Neural progenitor cell (in vitro differentiated cells): ENCODE measurements around the gene VAT1L. TPM values are rescaled to one million over a fixed set of nuclear protein-coding genes. Genes with fewer than 3 reads are reported as not detected.

Experiments used
- DNase-seq: peaks from one replicate; pipeline ENCODE4 v3.0.0-alpha.2; 2016; ENCODE audit warnings: low spot score
- H2AFZ ChIP-seq: fragments of 200-600 bp; sonication (generic); replicated peaks from 2 replicates; pipeline ENCODE4 v1.6.1; 2016; ENCODE audit warnings: antibody characterized with exemption
- H3F3A ChIP-seq: fragments of 200-600 bp; sonication (generic); 2 replicates; pipeline ENCODE4 v1.6.1; 2016; ENCODE audit warnings: antibody characterized with exemption, low read depth
- H3K27ac ChIP-seq: fragments of 200-600 bp; sonication (generic); 2 replicates; pipeline ENCODE4 v1.5.1; 2016; ENCODE audit warnings: mild to moderate bottlenecking
- H3K27me3 ChIP-seq: fragments of 200-600 bp; sonication (generic); 2 replicates; pipeline ENCODE4 v1.6.1; 2016; ENCODE audit warnings: mild to moderate bottlenecking, moderate library complexity
- H3K36me3 ChIP-seq: fragments of 200-600 bp; sonication (generic); 2 replicates; pipeline ENCODE4 v1.5.1; 2016
- H3K4me1 ChIP-seq: fragments of 200-600 bp; sonication (generic); 2 replicates; pipeline ENCODE4 v1.6.1; 2016; ENCODE audit warnings: mixed run types
- H3K4me2 ChIP-seq: fragments of 200-600 bp; sonication (generic); 2 replicates; pipeline ENCODE4 v1.6.1; 2016
- H3K4me3 ChIP-seq: fragments of 200-600 bp; sonication (generic); 2 replicates; pipeline ENCODE4 v1.5.1; 2016
- H3K79me2 ChIP-seq: fragments of 200-600 bp; sonication (generic); 2 replicates; pipeline ENCODE4 v1.6.1; 2016; ENCODE audit warnings: low read depth
- H3K9ac ChIP-seq: fragments of 200-600 bp; sonication (generic); 2 replicates; pipeline ENCODE4 v1.6.1; 2016
- H3K9me3 ChIP-seq: fragments of 200-600 bp; sonication (generic); 2 replicates; pipeline ENCODE4 v1.5.1; 2016; ENCODE audit warnings: low read depth
- H4K20me1 ChIP-seq: fragments of 200-600 bp; sonication (generic); 2 replicates; pipeline ENCODE4 v1.6.1; 2016; ENCODE audit warnings: low read depth
- H3K27ac Mint-ChIP-seq: 3 replicates; pipeline ENCODE4 v1.8.0; 2021; ENCODE audit warnings: mixed read lengths
- H3K27me3 Mint-ChIP-seq: 2 replicates; pipeline ENCODE4 v1.8.0; 2022; ENCODE audit warnings: low read depth, mild to moderate bottlenecking, inconsistent platforms, moderate library complexity, mixed read lengths; ENCODE audit not compliant: insufficient read depth
- H3K36me3 Mint-ChIP-seq: 3 replicates; pipeline ENCODE4 v1.8.0; 2021; ENCODE audit warnings: mixed read lengths
- H3K4me1 Mint-ChIP-seq: 3 replicates; pipeline ENCODE4 v1.8.0; 2021; ENCODE audit warnings: mixed read lengths
- H3K4me3 Mint-ChIP-seq: 3 replicates; pipeline ENCODE4 v1.8.0; 2021; ENCODE audit warnings: mild to moderate bottlenecking, moderate library complexity, mixed read lengths
- H3K9me3 Mint-ChIP-seq: 3 replicates; pipeline ENCODE4 v1.8.0; 2020; ENCODE audit warnings: mixed read lengths
- CTCF ChIP-seq: fragments of 200-600 bp; sonication (generic); IDR thresholded peaks from 2 replicates; pipeline ENCODE4 v1.5.1; 2017; ENCODE audit warnings: antibody characterized with exemption, mild to moderate bottlenecking
- EZH2 ChIP-seq: fragments of 200-600 bp; sonication (generic); IDR thresholded peaks from 2 replicates; pipeline ENCODE4 v1.6.1; 2017; ENCODE audit warnings: antibody characterized with exemption, mild to moderate bottlenecking, moderate library complexity
- EZH2phosphoT487 ChIP-seq: fragments of 200-600 bp; sonication (generic); IDR thresholded peaks from 2 replicates; pipeline ENCODE4 v1.6.1; 2017; ENCODE audit warnings: antibody characterized with exemption
- total RNA-seq: library from RNA; depleted of rRNA; stranded (reverse); fragments of >200 nt; gene quantifications from 2 replicates; pipeline ENCODE4 v1.2.3, GENCODE V29; 2015; ENCODE audit warnings: low replicate concordance

VAT1L gene
- total RNA-seq, 1 donor from 2014 or later, result 43.2 TPM

DNA sequence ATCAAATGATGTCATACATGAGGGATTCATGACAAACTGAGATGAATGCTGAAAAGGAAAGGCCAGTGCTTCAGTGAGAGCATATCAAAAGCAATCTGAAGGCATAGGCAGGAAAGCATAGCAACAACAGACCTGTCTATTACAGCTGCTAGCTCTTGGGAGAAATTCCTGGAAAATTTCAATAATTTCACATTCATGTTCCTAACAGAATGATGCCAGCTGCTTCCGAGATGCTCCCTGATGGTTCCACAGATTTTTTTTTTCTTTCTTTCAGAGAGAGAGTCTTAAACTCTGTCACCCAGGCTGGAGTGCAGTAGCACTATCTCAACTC, 183.7 kb downstream of the VAT1L start:
- H3K27ac ChIP-seq, result no peak overlapping the region
- peaks cover 43% of the 10 kb centered on the region for H3K4me1 Mint-ChIP-seq
- no peak for DNase-seq

GRCh38 chr16:77974883-77975282, 186.5 kb downstream of the VAT1L start:
- Histone ChIP-seq H4K20me1 (no peaks in the 10 kb centered on the region), H3K36me3 (no peaks in the 10 kb centered on the region), H3K27ac (no peak overlapping the region), H3K4me3 (no peak overlapping the region), H3K27me3 (no peaks in the 10 kb centered on the region), H3K9ac (no peak overlapping the region), H2AFZ (no peak overlapping the region), H3F3A (peaks cover 4% of the 10 kb centered on the region), H3K9me3 (no peaks in the 10 kb centered on the region), H3K4me2 (no peak overlapping the region), H3K79me2 (no peaks in the 10 kb centered on the region), H3K4me1 (peaks cover 16% of the 10 kb centered on the region)
- Mint-ChIP-seq H3K27me3 (no peaks in the 10 kb centered on the region), H3K4me1 (peaks cover 22% of the 10 kb centered on the region), H3K9me3 (no peaks in the 10 kb centered on the region), H3K4me3 (no peak overlapping the region), H3K27ac (no peak overlapping the region), H3K36me3 (peaks cover 19% of the 10 kb centered on the region)
- DNase-seq, result peak; percentile 63
- TF ChIP-seq EZH2, result no peak
- TF ChIP-seq CTCF, result no peak
- TF ChIP-seq EZH2phosphoT487, result no peak

More for the DNA sequence above, 183.7 kb downstream of the VAT1L start:
- H3K9ac ChIP-seq, result no peak overlapping the region
- no peaks in the 10 kb centered on the region for H3K9me3 ChIP-seq
- no peaks in the 10 kb centered on the region for H3K27me3 ChIP-seq
- Mint-ChIP-seq H3K27ac (peak overlapping the region; percentile 12), H3K4me3 (no peak overlapping the region), H3K27me3 (no peaks in the 10 kb centered on the region), H3K36me3 (peaks cover 5% of the 10 kb centered on the region), H3K9me3 (no peaks in the 10 kb centered on the region)
- H3K4me3 ChIP-seq, result no peak overlapping the region
- peaks cover 2% of the 10 kb centered on the region for H4K20me1 ChIP-seq
- no peak overlapping the region for H2AFZ ChIP-seq
- no peak for TF ChIP-seq CTCF
- no peak for TF ChIP-seq EZH2phosphoT487
- no peak for TF ChIP-seq EZH2
- no peaks in the 10 kb centered on the region for H3K79me2 ChIP-seq
- peaks cover 15% of the 10 kb centered on the region for H3F3A ChIP-seq
- no peak overlapping the region for H3K4me2 ChIP-seq
- H3K4me1 ChIP-seq, result peaks cover 19% of the 10 kb centered on the region
- no peaks in the 10 kb centered on the region for H3K36me3 ChIP-seq

DNA sequence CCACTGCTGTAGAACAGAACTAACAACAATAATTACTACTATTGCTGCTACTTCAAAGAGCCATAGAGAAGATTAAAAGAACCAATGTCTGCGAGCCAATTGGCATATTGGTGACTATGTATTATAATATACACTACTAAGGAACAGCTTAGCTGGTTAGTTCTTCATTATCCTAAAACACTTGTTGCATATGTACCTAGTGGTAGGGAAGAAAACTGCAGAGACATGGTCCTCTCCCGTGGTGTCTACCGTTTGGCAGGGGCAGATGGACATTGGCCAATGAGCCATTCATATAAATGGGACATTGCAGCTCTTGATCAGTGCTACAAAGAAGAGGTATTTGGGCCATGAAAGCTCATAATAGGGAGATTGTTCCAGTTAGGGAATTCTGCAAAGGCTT, 187.6 kb downstream of the VAT1L start:
- Histone ChIP-seq H2AFZ (no peak overlapping the region), H3K27me3 (no peaks in the 10 kb centered on the region), H3K4me2 (no peak overlapping the region), H4K20me1 (no peaks in the 10 kb centered on the region), H3K4me3 (no peak overlapping the region), H3K9me3 (no peaks in the 10 kb centered on the region), H3K9ac (no peak overlapping the region), H3K4me1 (peaks cover 13% of the 10 kb centered on the region), H3F3A (peaks cover 4% of the 10 kb centered on the region), H3K36me3 (no peaks in the 10 kb centered on the region), H3K79me2 (no peaks in the 10 kb centered on the region), H3K27ac (no peak overlapping the region)
- no peak overlapping the region for H3K27ac Mint-ChIP-seq
- H3K27me3 Mint-ChIP-seq, result no peaks in the 10 kb centered on the region
- H3K9me3 Mint-ChIP-seq, result no peaks in the 10 kb centered on the region
- peaks cover 19% of the 10 kb centered on the region for H3K36me3 Mint-ChIP-seq
- H3K4me1 Mint-ChIP-seq, result peaks cover 12% of the 10 kb centered on the region
- DNase-seq, result no peak
- no peak for TF ChIP-seq EZH2
- no peak for TF ChIP-seq CTCF
- no peak for TF ChIP-seq EZH2phosphoT487
- no peak overlapping the region for H3K4me3 Mint-ChIP-seq

- Mint-ChIP-seq H3K27me3 (no peaks in the 10 kb centered on the region), H3K36me3 (peaks cover 20% of the 10 kb centered on the region), H3K9me3 (no peaks in the 10 kb centered on the region), H3K4me3 (no peak overlapping the region), H3K4me1 (peaks cover 8% of the 10 kb centered on the region), H3K27ac (no peak overlapping the region)
- no peaks in the 10 kb centered on the region for H3K9me3 ChIP-seq
- H3K79me2 ChIP-seq, result no peaks in the 10 kb centered on the region
- TF ChIP-seq CTCF (no peak), EZH2 (no peak), EZH2phosphoT487 (no peak)
- H3K9ac ChIP-seq, result no peak overlapping the region
- no peak overlapping the region for H2AFZ ChIP-seq
- no peaks in the 10 kb centered on the region for H3K27me3 ChIP-seq
- no peak overlapping the region for H3K27ac ChIP-seq
- H3K4me1 ChIP-seq, result peaks cover 8% of the 10 kb centered on the region
- no peaks in the 10 kb centered on the region for H3K36me3 ChIP-seq
- no peak overlapping the region for H3K4me2 ChIP-seq
- DNase-seq, result no peak
- no peaks in the 10 kb centered on the region for H4K20me1 ChIP-seq
- H3F3A ChIP-seq, result peaks cover 4% of the 10 kb centered on the region
- no peak overlapping the region for H3K4me3 ChIP-seq
Observed at GRCh38 chr16:77977339-77977738, 189.0 kb downstream of the VAT1L start.
